ENCODE results near the gene ZBTB4.

DNA sequence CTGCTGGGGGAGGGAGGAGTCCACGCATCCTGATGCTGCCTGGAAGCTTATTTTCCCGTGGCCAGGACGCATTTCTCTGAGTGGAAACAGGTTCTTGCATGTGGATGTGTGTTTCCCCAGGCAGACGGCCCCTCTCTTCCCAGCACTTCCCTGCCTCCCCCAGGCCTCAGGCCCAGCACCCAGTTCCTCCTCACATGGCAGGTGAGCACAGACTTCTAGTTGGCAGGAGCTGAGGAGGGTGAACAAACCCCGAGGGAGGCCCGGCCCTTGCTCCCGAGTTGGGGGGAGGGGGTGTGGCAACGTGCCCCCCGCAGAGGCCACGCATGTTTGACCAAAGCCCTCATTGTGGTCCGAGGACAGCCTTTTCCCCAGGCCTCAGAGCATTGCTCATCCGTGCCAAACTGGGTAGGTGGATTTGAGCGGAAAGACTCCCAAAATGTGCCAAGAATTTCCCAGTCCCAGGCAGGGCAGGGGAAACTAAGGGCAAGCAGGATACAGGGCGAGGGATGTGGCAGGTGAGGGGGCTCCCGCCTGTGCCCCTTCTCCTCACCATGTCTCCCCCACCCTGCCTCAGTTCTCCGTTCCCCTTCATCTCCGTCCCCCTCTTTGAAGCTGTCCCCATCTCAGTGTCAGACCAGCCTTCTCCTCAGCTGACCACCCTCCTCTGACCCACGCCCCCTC, 60.8 kb downstream of the ZBTB4 start:
- no peak for TF ChIP-seq POLR2A (IDR thresholded peaks at IDR 0.05)
- TF ChIP-seq, protein P1, sequence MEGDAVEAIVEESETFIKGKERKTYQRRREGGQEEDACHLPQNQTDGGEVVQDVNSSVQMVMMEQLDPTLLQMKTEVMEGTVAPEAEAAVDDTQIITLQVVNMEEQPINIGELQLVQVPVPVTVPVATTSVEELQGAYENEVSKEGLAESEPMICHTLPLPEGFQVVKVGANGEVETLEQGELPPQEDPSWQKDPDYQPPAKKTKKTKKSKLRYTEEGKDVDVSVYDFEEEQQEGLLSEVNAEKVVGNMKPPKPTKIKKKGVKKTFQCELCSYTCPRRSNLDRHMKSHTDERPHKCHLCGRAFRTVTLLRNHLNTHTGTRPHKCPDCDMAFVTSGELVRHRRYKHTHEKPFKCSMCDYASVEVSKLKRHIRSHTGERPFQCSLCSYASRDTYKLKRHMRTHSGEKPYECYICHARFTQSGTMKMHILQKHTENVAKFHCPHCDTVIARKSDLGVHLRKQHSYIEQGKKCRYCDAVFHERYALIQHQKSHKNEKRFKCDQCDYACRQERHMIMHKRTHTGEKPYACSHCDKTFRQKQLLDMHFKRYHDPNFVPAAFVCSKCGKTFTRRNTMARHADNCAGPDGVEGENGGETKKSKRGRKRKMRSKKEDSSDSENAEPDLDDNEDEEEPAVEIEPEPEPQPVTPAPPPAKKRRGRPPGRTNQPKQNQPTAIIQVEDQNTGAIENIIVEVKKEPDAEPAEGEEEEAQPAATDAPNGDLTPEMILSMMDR (IDR thresholded peaks at IDR 0.05) = no peak
- TF ChIP-seq EP300 (IDR thresholded peaks at IDR 0.05) = no peak

Data from tibial nerve (tissue), 4 donors.